CD4-positive, alpha-beta T cell treated with Interleukin-15 for 1 hour (primary cell): ENCODE data around the gene THEMIS.
"Not testable (repeated sequence)": the region's sequence is repeated elsewhere in the genome, so short reads cannot be mapped to it uniquely, and the experiment has no call there.

Experiments used
- DNase-seq: peaks from one replicate; pipeline ENCODE4 v3.0.0-alpha.2; 2020

Gene THEMIS

GRCh38 chr6:127793396-127793795 lies 107.5 kb downstream of the THEMIS start:
- no peak for DNase-seq

GRCh38 chr6:127792616-127793015 lies 108.2 kb downstream of the THEMIS start:
- DNase-seq, result no peak

DNA sequence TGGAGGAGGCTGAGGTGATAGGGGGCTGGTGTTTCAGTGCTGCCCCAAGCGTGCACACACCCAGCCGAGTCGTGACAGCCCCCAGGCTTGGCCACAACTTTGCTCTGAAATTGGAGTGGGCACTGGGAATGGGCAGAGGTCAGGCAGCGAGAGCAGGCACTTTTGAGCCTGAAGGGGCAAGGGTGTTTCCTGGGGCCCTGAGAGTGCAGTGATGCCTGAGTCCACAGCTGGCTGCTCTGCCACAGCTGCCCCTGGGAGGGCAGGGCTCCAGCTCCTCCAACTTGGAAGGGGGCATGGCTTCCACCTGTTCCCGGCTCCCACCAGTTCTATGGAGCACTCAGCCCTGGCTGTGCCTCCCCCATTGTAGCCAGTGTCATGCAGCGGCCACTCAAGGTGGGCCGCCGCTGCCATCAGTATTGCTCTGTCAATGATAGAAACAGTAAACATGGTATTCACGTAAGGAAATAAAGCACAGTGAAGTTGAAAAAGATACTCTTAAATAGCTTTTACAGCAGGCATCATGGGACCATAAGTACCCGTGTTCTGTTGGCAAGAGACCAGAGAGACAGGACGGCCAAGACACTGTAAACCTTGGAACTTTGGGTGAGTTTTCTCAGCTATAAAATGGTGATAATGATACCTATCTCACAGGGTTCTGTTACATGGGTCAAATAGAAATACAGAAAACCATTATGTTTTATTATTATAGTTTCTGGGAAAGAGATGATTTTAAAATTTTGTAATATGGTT lies 108.9 kb downstream of the THEMIS start:
- DNase-seq, result no peak

DNA sequence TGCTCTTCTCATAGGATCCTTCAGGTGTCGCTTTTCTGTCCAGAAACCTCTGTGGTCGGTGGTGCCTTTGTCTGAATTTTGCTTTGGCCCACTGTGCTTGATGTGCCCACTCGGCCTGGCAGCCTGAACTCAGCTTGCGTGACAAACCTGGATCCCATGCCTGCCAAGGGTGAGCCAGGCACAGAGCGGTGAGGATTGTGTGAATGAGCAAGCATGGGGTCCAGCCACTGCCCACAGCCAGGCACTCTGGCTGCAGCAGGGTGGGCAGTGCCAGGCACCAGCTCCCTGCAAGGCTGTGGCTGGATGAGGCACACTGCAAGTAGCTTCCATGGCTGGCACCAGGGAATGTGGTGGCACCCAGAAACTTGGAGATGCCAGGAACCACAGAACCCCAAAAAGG lies 110.3 kb downstream of the THEMIS start:
- DNase-seq, result no peak

- no peak for DNase-seq
Observed at GRCh38 chr6:127786109-127786508, 114.7 kb downstream of the THEMIS start.

DNA sequence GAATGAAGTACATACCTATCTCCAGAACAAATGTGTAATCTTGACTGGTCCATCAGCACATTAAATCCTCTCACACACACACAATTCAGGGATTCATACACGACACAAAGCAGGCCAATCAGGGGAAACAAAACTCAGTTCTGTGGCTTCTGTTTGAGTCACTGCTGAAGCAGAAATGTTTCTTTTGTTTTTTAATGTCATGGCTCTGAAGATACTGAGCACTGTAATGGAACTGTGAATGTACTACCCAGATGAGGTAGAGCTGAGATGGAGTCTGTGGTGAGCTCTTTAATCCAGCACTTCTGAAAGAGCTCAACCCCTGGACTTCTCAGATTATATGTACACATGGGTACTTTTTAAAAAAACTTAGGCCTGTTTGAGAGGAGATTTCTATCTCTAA lies 116.4 kb downstream of the THEMIS start:
- DNase-seq, result no peak

DNA sequence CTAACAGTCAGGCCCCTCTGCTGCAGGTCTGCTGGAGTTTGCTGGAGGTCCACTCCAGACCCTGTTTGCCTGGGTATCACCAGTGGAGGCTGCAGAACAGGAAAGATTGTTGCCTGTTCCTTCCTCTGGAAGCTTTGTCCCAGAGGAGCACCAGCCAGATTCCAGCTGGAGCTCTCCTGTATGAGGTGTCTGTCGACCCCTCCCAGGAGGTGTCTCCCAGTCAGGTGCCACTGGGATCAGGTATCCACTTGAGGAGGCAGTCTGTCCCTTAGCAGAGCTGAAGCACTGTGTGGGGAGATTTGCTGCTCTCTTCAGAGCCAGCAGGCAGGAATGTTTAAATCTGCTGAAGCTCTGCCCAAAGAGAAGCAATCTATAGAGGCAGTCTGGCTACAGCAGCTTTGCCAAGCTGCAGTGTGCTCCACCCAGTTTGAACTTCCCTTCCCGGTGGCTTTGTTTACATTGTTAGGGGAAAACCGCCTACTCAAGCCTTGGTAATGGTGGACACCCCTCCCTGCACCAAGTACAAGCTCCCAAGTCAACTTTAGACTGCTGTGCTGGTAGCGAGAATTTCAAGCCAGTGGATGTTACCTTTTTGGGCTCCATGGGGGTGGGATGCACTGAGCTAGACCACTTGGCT lies 119.1 kb downstream of the THEMIS start:
- not testable (repeated sequence) for DNase-seq

DNA sequence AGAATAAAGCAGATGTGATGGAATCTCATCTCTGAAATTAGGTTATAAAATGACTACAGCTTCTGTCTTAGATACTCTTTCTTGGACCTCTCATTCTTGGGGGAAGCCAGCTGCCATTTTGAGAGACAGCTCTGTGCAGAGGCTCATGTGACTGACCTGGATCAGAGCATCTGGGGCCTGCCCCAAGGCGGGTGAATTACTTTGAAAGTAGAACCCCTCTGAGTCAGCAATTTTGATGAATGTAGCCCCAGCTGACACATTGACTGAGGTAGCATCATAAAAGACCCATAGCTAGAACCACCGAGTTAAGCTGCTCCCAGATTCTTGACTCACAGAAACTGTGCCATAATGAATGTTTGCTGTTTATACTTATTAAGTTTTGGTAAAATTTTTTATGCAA lies 124.5 kb downstream of the THEMIS start:
- no peak for DNase-seq

DNA sequence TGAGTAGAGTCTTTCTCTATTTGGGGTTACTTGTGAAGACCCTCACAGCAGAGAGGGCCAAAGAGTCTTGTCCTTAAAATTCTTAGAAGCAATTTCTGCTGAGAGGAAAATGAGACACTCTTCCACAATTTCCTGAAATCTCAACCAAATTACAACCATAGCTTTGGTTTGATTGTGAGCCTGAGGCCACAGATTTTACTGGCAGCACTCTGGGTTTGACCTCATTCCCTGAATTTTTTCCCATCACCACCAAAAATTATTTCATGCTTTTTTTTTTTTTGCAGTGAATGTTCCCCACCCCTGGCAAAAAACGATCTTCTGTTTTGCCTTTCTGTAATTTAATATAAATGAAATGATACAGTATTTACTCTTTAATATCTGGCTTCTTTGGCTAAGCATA lies 125.5 kb downstream of the THEMIS start:
- no peak for DNase-seq

DNA sequence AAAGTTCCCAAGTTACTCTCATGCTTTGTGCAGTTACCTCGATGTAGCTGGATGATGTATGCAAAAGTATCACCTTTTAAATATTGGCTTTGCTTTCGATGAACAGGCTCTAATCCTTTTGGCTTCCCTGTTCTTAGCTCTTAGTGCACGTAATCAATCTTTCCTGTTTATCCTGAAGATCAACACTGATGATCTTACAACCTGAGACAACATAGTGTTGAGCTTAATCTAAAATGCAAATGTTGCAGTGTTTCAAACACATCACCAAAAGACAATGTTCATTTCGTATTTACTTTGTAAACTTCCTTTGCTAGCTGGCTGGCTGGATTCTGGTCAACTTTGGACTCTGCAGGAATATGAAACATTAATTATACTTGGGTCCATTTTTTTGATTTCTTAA lies 132.1 kb downstream of the THEMIS start:
- no peak for DNase-seq

GRCh38 chr6:127768223-127768622 lies 132.6 kb downstream of the THEMIS start:
- no peak for DNase-seq

GRCh38 chr6:127765949-127766348 lies 134.9 kb downstream of the THEMIS start:
- no peak for DNase-seq

- no peak for DNase-seq
Observed at GRCh38 chr6:127762284-127762683, 138.6 kb downstream of the THEMIS start.

GRCh38 chr6:127761084-127761483 lies 139.8 kb downstream of the THEMIS start:
- no peak for DNase-seq

DNA sequence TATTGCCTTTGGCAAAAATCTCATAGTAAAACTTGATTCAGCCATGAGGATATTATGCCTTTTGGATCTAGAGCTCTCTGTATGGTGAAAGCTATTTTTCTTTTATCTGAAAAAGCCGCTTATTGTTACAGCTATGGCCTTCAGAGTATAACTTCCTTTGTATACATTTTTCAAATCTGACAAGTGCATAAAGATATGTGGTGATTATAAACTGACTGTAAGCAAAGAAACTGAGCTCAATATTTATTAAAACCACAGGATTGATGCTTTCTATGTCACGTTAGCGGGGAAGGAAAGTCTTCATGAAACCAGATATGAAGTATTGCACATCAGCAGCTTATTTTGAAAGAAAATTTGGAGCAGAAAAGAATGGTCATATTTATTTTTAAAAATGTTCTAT lies 151.8 kb downstream of the THEMIS start:
- no peak for DNase-seq

- DNase-seq, result no peak
Observed at GRCh38 chr6:127748290-127748689, 152.6 kb downstream of the THEMIS start.

- no peak for DNase-seq
Observed at GRCh38 chr6:127738423-127738822, 162.4 kb downstream of the THEMIS start.

DNA sequence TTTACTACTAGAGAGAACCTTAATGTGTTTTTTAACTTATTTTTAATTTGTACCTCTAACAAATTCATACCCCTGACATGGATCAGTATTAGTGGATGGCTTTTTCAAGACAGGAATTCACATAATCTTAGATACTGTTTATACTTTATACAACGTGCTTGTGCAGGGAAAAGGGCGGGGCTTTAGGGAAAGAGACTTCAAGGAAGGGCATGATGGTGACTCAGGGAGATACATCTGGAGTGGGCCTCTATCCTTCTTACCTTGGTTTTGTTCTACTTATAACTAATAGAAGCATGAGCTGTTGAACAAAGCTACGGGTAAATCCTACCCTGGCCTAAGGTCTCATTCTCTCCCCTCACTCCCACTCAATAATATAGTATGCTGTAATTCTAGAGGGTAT lies 163.1 kb downstream of the THEMIS start:
- DNase-seq, result no peak

- peak; percentile 17 for DNase-seq
Observed at GRCh38 chr6:127737009-127737486, 163.8 kb downstream of the THEMIS start.

- DNase-seq, result no peak
Observed at GRCh38 chr6:127732927-127733326, 167.9 kb downstream of the THEMIS start.

GRCh38 chr6:127727260-127727953 lies 173.5 kb downstream of the THEMIS start:
- no peak for DNase-seq

DNA sequence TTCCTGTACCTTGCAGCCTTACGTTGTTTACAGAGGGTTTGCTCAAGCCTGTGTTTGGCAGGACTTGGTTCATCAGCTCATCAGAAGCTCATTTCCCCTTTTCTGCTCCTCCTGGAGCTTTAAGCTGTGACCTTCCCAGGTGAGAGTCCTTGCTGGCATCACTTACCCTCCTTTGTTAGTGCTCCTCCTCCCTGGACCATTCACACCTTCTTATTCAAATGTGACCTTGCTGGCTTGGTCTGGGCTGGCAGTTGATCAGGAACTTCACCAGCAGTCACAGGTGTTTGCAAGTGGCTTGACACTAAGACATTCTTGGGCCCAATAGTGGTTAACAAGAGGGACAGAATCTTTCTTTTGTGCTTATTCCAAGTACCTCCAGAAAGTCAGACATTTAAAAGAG lies 175.0 kb downstream of the THEMIS start:
- no peak for DNase-seq

GRCh38 chr6:127718694-127719093 lies 182.2 kb downstream of the THEMIS start:
- DNase-seq, result no peak

- DNase-seq, result no peak
Observed at GRCh38 chr6:127717384-127717783, 183.5 kb downstream of the THEMIS start.
